GM12801 (cell line): ENCODE results near the gene SUSD6.

Experiments used
- CTCF ChIP-seq: IDR thresholded peaks from one replicate; pipeline ENCODE4 v1.5.1; 2011; ENCODE audit warnings: control low read depth; ENCODE audit not compliant: insufficient read length; ENCODE audit errors: extremely low read depth

SUSD6 gene

GRCh38 chr14:69687606-69688298 is 76.4 kb downstream of the SUSD6 start:
- no peak for TF ChIP-seq CTCF

GRCh38 chr14:69688299-69688649 is 76.9 kb downstream of the SUSD6 start:
- no peak for TF ChIP-seq CTCF

- no peak for TF ChIP-seq CTCF
Observed at GRCh38 chr14:69690042-69690441, 78.6 kb downstream of the SUSD6 start.

- TF ChIP-seq CTCF: no peak
Observed at GRCh38 chr14:69692594-69692993, 81.2 kb downstream of the SUSD6 start.

GRCh38 chr14:69693145-69693544 is 81.7 kb downstream of the SUSD6 start:
- TF ChIP-seq CTCF: no peak

GRCh38 chr14:69693801-69694729 is 82.7 kb downstream of the SUSD6 start:
- TF ChIP-seq CTCF: no peak

GRCh38 chr14:69694730-69695281 is 83.4 kb downstream of the SUSD6 start:
- no peak for TF ChIP-seq CTCF
